ENCODE results near the gene CCL11.

The CCL11 gene

GRCh38 chr17:34257986-34258326 lies 27.6 kb upstream of the CCL11 start:
- DNase-seq: no peak

GRCh38 chr17:34259146-34259545 lies 26.4 kb upstream of the CCL11 start:
- DNase-seq: no peak

- DNase-seq: no peak
Observed at GRCh38 chr17:34260861-34261260, 24.7 kb upstream of the CCL11 start.

GRCh38 chr17:34261568-34262337 lies 23.8 kb upstream of the CCL11 start:
- DNase-seq: no peak

- no peak for DNase-seq
Observed at GRCh38 chr17:34265711-34266110, 19.8 kb upstream of the CCL11 start.

GRCh38 chr17:34269969-34270368 lies 15.6 kb upstream of the CCL11 start, which contains the start of gene CCL7:
Gene CCL7, plus strand, starts transcription at chr17:34270221. Its CDS starts 70 bp downstream, at chr17:34270291.
- no peak for DNase-seq

- DNase-seq: no peak
Observed at GRCh38 chr17:34275881-34276280, 9.7 kb upstream of the CCL11 start.

- no peak for DNase-seq
Observed at GRCh38 chr17:34276826-34277225, 8.7 kb upstream of the CCL11 start.

- no peak for DNase-seq
Observed at GRCh38 chr17:34283571-34283970, 2.0 kb upstream of the CCL11 start.

- no peak for DNase-seq
Observed at GRCh38 chr17:34287875-34288274, 2.3 kb downstream of the CCL11 start.

- no peak for DNase-seq
Observed at GRCh38 chr17:34290586-34290985, 5.0 kb downstream of the CCL11 start.

- no peak for DNase-seq
Observed at GRCh38 chr17:34291721-34292348, 6.3 kb downstream of the CCL11 start.

GRCh38 chr17:34299027-34299426 lies 13.5 kb downstream of the CCL11 start:
- no peak for DNase-seq

- DNase-seq: no peak
Observed at GRCh38 chr17:34299956-34300577, 14.5 kb downstream of the CCL11 start.

- DNase-seq: no peak
Observed at GRCh38 chr17:34300652-34301370, 15.3 kb downstream of the CCL11 start.

- DNase-seq: no peak
Observed at GRCh38 chr17:34301986-34302385, 16.4 kb downstream of the CCL11 start.

- DNase-seq: no peak
Observed at GRCh38 chr17:34302636-34303035, 17.1 kb downstream of the CCL11 start.

- no peak for DNase-seq
Observed at GRCh38 chr17:34303606-34304005, 18.1 kb downstream of the CCL11 start.

- DNase-seq: no peak
Observed at GRCh38 chr17:34305061-34305460, 19.5 kb downstream of the CCL11 start.

GRCh38 chr17:34305606-34306005 lies 20.1 kb downstream of the CCL11 start:
- DNase-seq: no peak

GRCh38 chr17:34306466-34306865 lies 20.9 kb downstream of the CCL11 start:
- DNase-seq: no peak

GRCh38 chr17:34307110-34307509 lies 21.6 kb downstream of the CCL11 start:
- DNase-seq: no peak

GRCh38 chr17:34308371-34308770 lies 22.8 kb downstream of the CCL11 start:
- DNase-seq: no peak

GRCh38 chr17:34311291-34311690 lies 25.7 kb downstream of the CCL11 start:
- no peak for DNase-seq
